Stimulated activated CD4-positive, alpha-beta T cell treated with anti-CD3 and anti-CD28 coated beads, Interleukin-12 subunit alpha, Interleukin-12 subunit beta, amount 100 ng/mL, for 4 hours (primary cell): Measurements from ENCODE around the gene CLK1.

Experiments used
- DNase-seq: peaks from one replicate; pipeline ENCODE4 v3.0.0-alpha.2; 2020

The CLK1 gene

DNA sequence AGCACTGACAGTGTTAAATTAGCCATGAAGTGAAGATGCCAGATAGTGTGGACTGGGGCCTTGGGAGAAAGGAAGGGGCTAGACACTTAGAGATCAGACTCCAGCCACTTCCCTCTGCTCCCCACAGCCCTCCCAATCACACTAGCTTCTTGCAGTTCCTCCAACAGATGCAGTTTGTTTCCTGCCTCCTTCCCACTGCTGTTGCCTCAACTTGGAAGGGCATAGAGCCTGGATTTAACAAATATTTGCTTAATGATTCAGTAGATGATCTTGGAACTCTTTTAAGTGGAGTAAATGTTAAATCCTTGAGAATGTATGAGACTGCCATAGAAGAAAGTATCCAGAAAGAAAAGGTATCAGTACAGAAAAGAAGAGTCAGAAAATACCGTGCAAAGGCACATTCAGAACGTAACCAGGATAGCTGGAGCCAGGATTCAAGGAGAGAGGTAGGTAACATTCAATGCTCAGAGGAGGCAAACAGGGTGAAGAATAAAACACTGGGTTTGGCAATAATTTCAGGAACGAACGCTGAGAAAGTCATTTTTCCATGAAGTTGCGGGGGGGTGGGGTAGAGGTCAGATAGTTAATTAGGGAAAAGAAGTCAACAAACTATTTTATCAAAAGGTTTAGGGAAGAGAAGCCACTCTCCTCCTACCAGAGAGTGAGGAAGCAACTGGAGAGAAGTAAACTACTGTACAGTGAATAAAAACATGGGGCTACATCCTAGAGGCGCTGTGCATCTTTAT lies 54.0 kb downstream of the CLK1 start:
- DNase-seq = no peak

DNA sequence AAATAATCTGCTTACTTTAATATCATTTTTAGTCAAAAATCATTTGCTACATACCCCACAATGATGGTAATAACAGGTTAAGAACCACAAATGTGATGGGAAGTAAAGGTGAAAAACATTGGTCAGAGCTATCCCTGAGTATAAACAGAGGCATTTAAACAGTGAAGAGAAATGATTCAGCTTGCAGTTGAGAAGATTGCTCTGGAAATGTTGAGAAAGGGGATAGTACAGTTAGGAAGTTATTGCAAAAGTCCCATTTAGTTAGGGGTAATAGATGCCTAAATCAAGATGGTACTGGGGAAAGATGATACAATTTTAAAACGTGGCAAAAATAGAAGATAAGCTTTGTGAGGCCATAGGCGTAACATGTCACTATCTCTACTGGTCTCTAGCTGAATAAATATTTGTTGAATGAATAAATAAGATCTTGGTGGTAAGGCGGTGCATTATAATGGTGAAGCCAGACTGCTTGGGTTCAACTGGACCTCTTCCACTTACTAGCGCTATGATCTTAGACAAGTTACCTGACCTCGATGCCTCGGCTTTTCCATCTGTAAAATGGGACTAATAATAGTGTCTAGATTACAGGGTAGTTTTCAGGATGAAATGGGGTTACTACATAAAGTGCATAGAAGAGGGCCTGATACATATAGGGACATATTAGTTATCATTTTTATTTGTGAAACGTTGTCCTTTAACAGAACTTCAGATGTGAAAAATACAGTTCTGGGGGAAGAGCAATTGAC lies 54.8 kb downstream of the CLK1 start:
- DNase-seq = no peak
